A549 (cell line): Measurements from ENCODE around the gene ASGR1. TPM values are rescaled to one million over a fixed set of nuclear protein-coding genes. Genes with fewer than 3 reads are reported as not detected.

ENCODE experiments used
- ATAC-seq, 2 experiments: fragments of 200-7000 bp in 1 of 2; fragments of >200 bp in 1 of 2; cut with Nextera tagmentation in 1 of 2; cut with Tn5 transposase in 1 of 2; 3 replicates each; pipeline versions ENCODE4 v1.8.0 to v1.9.1; 2018 to 2020; ENCODE audit warnings: mild to moderate bottlenecking in 1 of 2, moderate library complexity in 1 of 2
- CTCF ChIA-PET: fragments of 300-600 bp; sonication (Branson Sonifier 250); formaldehyde crosslinking; extraction: SDS; loops from one replicate; lab custom pipeline; 2021; ENCODE audit warnings: antibody characterized with exemption, inconsistent platforms; lab: Yijun Ruan, JAX
- POLR2A ChIA-PET: fragments of 350-600 bp; formaldehyde crosslinking; extraction: SDS; loops from one replicate; lab custom pipeline; 2021; ENCODE audit warnings: antibody characterized with exemption, inconsistent platforms; lab: Yijun Ruan, JAX
- DNase-seq, 2 experiments: peaks; one replicate each; pipeline versions ENCODE4 v3.0.0 to v3.0.0-alpha.2; 2011 to 2016; ENCODE audit warnings: low read depth in 1 of 2, low spot score in 1 of 2
- FAIRE-seq: peaks from 2 replicates; lab custom pipeline; 2011; peaks lifted over from hg19 to GRCh38; lab: Jason Lieb, UNC
- H3K27ac ChIP-seq, 2 experiments: fragments of >200 bp; sonication (Bioruptor Twin); formaldehyde crosslinking; 3 replicates each; pipeline ENCODE4 v1.5.1; 2016 to 2017
- H3K4me1 ChIP-seq: fragments of >200 bp; sonication (Bioruptor Twin); formaldehyde crosslinking; 3 replicates; pipeline ENCODE4 v1.6.1; 2016
- H3K4me2 ChIP-seq: fragments of >200 bp; sonication (Bioruptor Twin); formaldehyde crosslinking; 3 replicates; pipeline ENCODE4 v1.6.1; 2016
- H3K4me3 ChIP-seq: fragments of >200 bp; sonication (Bioruptor Twin); formaldehyde crosslinking; 3 replicates; pipeline ENCODE4 v1.5.1; 2016
- H3K9me3 ChIP-seq: fragments of >200 bp; sonication (Bioruptor Twin); formaldehyde crosslinking; 3 replicates; pipeline ENCODE4 v1.6.1; 2016
- BHLHE40 ChIP-seq: IDR thresholded peaks from 2 replicates; pipeline ENCODE4 v1.6.1; 2012; ENCODE audit warnings: low read depth, low read length, inconsistent platforms
- CHD2 ChIP-seq: fragments of 150-350 bp; IDR thresholded peaks from 2 replicates; pipeline ENCODE4 v1.6.1; 2014; ENCODE audit warnings: low read length; ENCODE audit not compliant: partially characterized antibody
- CHD4 ChIP-seq: fragments of 200-600 bp; sonication (generic); IDR thresholded peaks from 2 replicates; pipeline ENCODE4 v1.6.1; 2016; ENCODE audit warnings: antibody characterized with exemption, mild to moderate bottlenecking, borderline replicate concordance
- KDM5A ChIP-seq: fragments of 200-600 bp; sonication (generic); IDR thresholded peaks from 2 replicates; pipeline ENCODE4 v1.6.1; 2016; ENCODE audit warnings: antibody characterized with exemption, mild to moderate bottlenecking
- MAFK ChIP-seq: fragments of 450-650 bp; IDR thresholded peaks from 2 replicates; pipeline ENCODE4 v1.6.1; 2014; ENCODE audit not compliant: partially characterized antibody
- NPAS2 ChIP-seq: fragments of 250-450 bp; sonication (Bioruptor Pico); IDR thresholded peaks from 2 replicates; pipeline ENCODE4 v1.8.0; 2022; ENCODE audit warnings: mild to moderate bottlenecking, moderate library complexity, borderline replicate concordance
- NR3C1 ChIP-seq: fragments of >200 bp; sonication (Bioruptor Twin); formaldehyde crosslinking; IDR thresholded peaks from 3 replicates; pipeline ENCODE4 v1.6.1; 2017
- POLR2A ChIP-seq: IDR thresholded peaks from 2 replicates; pipeline ENCODE4 v1.6.1; 2012; ENCODE audit warnings: mild to moderate bottlenecking, low read length
- RAD21 ChIP-seq, 2 experiments: fragments of >200 bp in 1 of 2; sonication (Bioruptor Twin) in 1 of 2; formaldehyde crosslinking in 1 of 2; IDR thresholded peaks in 1 of 2; conservative IDR thresholded peaks in 1 of 2; 2 replicates in 1 of 2; 3 replicates in 1 of 2; pipeline ENCODE4 v1.6.1; 2012 to 2018; ENCODE audit warnings: inconsistent platforms in 1 of 2
- RNF2 ChIP-seq: fragments of 200-600 bp; sonication (generic); IDR thresholded peaks from 2 replicates; pipeline ENCODE4 v1.6.1; 2016; ENCODE audit warnings: low read depth, mild to moderate bottlenecking, antibody characterized with exemption, moderate library complexity, borderline replicate concordance
- TFCP2L1 ChIP-seq: fragments of 250-450 bp; sonication (Bioruptor Pico); IDR thresholded peaks from 2 replicates; pipeline ENCODE4 v1.5.0; 2021; ENCODE audit warnings: mild to moderate bottlenecking
- ZC3H11A ChIP-seq: fragments of 450-650 bp; IDR thresholded peaks from 2 replicates; pipeline ENCODE4 v1.6.1; 2014; ENCODE audit warnings: antibody characterized with exemption, mild to moderate bottlenecking
- ZSCAN20 ChIP-seq: fragments of 250-450 bp; sonication (Bioruptor Pico); IDR thresholded peaks from 2 replicates; pipeline ENCODE4 v1.8.0; 2022; ENCODE audit warnings: mild to moderate bottlenecking, moderate library complexity
- WGBS: methylation state at CpG from one replicate; pipeline ENCODE4 v1.1.6; 2017; ENCODE audit errors: missing lambda C conversion rate; 5-methylcytosine and 5-hydroxymethylcytosine counted together
- polyA plus RNA-seq, 4 experiments: library from polyadenylated mRNA; depleted of rRNA in 3 of 4; stranded (reverse); fragments of >200 nt; fragmentation: RNase III in 1 of 4; extraction: RNeasy Plus Mini Kit Qiagen cat#74134 plus additional on column Dnase treatment in 1 of 4; gene quantifications; 2 replicates in 3 of 4; 3 replicates in 1 of 4; pipeline ENCODE4 v1.2.3, GENCODE V29; 2011 to 2017
- TF ChIP-seq, protein P1 (sequence below): fragments of >200 bp; sonication (Bioruptor Twin); formaldehyde crosslinking; IDR thresholded peaks from 3 replicates; pipeline ENCODE4 v1.5.1; 2016
- TF ChIP-seq, protein P2 (sequence below): fragments of 200-600 bp; sonication (generic); IDR thresholded peaks from 2 replicates; pipeline ENCODE4 v1.6.1; 2016; ENCODE audit warnings: antibody characterized with exemption, mild to moderate bottlenecking, moderate library complexity
- TF ChIP-seq, protein P3 (sequence below): fragments of 450-650 bp; IDR thresholded peaks from 2 replicates; pipeline ENCODE4 v1.6.1; 2014; ENCODE audit warnings: antibody characterized with exemption

The ASGR1 gene
- polyA plus RNA-seq, 2 of the 4 experiments (the other 2 are of a cell fraction), result 1.6 to 2.6 TPM

DNA sequence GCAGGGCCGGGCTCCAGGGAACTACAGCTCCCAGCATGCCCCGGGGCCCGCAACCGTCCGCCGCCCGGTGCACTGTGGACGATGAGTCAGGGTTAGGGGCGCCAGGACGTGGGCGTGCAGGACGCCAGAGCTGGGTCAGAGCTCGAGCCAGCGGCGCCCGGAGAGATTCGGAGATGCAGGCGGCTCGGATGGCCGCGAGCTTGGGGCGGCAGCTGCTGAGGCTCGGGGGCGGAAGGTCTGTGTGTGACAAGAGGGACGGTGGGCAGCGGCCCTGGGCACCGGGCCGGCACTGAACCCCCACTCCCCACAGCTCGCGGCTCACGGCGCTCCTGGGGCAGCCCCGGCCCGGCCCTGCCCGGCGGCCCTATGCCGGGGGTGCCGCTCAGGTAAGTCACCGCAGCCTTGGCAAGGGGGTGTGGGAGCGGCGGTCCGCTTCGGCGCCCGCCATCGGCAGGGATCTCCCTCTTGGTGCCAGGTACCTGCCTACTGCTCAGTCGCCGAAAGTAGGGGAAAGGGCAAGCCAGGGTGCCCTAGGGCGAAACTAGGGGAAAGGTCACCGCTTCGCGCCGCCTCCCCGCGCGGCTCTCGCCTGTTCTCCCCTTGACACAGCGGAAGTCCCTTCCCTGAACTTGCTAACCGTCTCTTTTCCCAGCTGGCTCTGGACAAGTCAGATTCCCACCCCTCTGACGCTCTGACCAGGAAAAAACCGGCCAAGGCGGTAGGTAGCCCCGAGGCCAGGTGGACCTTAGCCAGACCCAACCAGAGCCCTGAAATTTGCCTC is 40.8 kb upstream of the ASGR1 start, which contains the start of the genes ACADVL and DLG4 (continued):
- TF ChIP-seq MAFK (peak; percentile 59), CHD4 (no peak), POLR2A (peak; percentile 88), KDM5A (no peak), NPAS2 (no peak), ZSCAN20 (CRISPR knock-in tag) (no peak), BHLHE40 (no peak), CHD2 (no peak)
- TF ChIP-seq, protein P1, sequence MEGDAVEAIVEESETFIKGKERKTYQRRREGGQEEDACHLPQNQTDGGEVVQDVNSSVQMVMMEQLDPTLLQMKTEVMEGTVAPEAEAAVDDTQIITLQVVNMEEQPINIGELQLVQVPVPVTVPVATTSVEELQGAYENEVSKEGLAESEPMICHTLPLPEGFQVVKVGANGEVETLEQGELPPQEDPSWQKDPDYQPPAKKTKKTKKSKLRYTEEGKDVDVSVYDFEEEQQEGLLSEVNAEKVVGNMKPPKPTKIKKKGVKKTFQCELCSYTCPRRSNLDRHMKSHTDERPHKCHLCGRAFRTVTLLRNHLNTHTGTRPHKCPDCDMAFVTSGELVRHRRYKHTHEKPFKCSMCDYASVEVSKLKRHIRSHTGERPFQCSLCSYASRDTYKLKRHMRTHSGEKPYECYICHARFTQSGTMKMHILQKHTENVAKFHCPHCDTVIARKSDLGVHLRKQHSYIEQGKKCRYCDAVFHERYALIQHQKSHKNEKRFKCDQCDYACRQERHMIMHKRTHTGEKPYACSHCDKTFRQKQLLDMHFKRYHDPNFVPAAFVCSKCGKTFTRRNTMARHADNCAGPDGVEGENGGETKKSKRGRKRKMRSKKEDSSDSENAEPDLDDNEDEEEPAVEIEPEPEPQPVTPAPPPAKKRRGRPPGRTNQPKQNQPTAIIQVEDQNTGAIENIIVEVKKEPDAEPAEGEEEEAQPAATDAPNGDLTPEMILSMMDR, result no peak
- TF ChIP-seq, protein P2, sequence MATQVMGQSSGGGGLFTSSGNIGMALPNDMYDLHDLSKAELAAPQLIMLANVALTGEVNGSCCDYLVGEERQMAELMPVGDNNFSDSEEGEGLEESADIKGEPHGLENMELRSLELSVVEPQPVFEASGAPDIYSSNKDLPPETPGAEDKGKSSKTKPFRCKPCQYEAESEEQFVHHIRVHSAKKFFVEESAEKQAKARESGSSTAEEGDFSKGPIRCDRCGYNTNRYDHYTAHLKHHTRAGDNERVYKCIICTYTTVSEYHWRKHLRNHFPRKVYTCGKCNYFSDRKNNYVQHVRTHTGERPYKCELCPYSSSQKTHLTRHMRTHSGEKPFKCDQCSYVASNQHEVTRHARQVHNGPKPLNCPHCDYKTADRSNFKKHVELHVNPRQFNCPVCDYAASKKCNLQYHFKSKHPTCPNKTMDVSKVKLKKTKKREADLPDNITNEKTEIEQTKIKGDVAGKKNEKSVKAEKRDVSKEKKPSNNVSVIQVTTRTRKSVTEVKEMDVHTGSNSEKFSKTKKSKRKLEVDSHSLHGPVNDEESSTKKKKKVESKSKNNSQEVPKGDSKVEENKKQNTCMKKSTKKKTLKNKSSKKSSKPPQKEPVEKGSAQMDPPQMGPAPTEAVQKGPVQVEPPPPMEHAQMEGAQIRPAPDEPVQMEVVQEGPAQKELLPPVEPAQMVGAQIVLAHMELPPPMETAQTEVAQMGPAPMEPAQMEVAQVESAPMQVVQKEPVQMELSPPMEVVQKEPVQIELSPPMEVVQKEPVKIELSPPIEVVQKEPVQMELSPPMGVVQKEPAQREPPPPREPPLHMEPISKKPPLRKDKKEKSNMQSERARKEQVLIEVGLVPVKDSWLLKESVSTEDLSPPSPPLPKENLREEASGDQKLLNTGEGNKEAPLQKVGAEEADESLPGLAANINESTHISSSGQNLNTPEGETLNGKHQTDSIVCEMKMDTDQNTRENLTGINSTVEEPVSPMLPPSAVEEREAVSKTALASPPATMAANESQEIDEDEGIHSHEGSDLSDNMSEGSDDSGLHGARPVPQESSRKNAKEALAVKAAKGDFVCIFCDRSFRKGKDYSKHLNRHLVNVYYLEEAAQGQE, result 0 out of 2 replicates have a peak, but pooled peaks have one; percentile 12

DNA sequence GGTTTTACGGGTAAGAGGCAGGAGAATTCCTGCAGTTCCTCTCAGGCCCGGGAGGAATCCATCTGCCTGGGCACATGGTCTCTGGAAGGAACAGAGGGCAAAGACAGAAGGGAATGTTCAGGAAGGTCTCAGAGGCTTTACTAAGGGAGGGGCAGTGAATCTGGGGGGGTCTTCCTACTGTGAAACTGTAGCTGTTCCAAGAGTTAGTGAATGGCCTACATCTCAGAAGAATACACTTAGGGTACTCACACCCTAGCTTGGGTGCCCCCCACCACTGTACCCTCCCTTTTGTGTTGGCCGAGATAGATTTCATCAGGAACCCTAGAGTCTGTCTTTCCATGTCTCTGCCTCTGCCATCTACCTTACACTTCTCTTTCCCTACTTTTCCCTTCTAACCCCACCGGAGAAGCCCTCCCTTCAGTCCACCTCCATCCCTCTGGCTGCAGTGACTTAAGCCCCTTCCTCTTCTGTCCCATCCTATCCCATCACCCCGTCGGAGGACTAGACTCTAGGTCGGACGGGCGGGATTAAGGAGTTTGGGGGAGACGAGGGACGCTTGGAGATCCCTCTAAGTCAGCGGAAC is 40.1 kb upstream of the ASGR1 start:
- H3K4me2 ChIP-seq, result peak overlapping the region; percentile 86
- POLR2A ChIA-PET, result interaction anchor here (0.8 to 2.7 kb wide), 5 partner anchors 10 to 44 kb away, joined by 4 to 63 read pairs (median 4); partner anchors contain the start of genes DVL2, GABARAP and PHF23
- H3K27ac ChIP-seq, result peak overlapping the region; percentile 88 to 98
- 26% methylated on average over 12 of the region's 12 CpGs for WGBS
- FAIRE-seq (no peak), ATAC-seq (no peak; a peak in 2 of 6 replicates), DNase-seq (no peak)
- H3K4me1 ChIP-seq, result peaks cover 52% of the 10 kb centered on the region
- CTCF ChIA-PET, result interaction anchor here (1.0 to 10.0 kb wide), 11 partner anchors 10 to 341 kb away, joined by 3 to 169 read pairs (median 7); partner anchors contain the start of genes DVL2, GABARAP, PHF23 and SLC2A4
- H3K4me3 ChIP-seq, result peak overlapping the region; percentile 74
- no peaks in the 10 kb centered on the region for H3K9me3 ChIP-seq
- TF ChIP-seq TFCP2L1 (CRISPR knock-in tag) (0 out of 2 replicates have a peak, but pooled peaks have one; percentile 51), BHLHE40 (no peak)

DNA sequence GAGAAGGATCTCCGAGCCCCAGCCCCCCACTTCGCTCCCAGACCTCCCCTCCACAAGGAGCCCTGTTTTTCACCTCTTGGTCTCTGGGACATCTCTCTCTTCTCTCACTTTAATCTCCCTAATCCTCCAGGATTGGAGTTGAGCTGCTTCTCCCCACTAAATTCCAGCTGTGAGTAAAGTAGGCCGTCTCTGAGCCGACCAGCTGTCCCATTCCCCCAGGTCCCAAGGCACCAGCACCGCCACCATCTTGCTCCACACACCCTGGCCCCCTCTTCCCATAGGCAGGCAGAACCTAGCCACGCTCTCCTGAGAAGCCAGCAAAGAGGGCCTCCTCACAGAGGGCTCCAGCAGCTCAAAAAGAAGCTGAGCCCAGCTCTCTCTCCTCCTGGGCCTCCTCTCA is 39.6 kb upstream of the ASGR1 start:
- H3K4me2 ChIP-seq, result peak overlapping the region; percentile 86
- CTCF ChIA-PET, result interaction anchor here (1.0 to 10.0 kb wide), 9 partner anchors 16 to 173 kb away, joined by 3 to 169 read pairs (median 6); partner anchors contain the start of genes DVL2, GABARAP, PHF23 and SLC2A4
- WGBS, result 88% methylated on average over 6 of the region's 6 CpGs

More for the DNA sequence above, 39.6 kb upstream of the ASGR1 start:
- FAIRE-seq (no peak), ATAC-seq (no peak), DNase-seq (no peak)
- H3K4me1 ChIP-seq, result peaks cover 53% of the 10 kb centered on the region
- TF ChIP-seq RAD21 (conservative IDR thresholded peaks at IDR 0.05 in 1 of 2, IDR thresholded peaks at IDR 0.05 in 1 of 2) (no peak), ZC3H11A (no peak), RNF2 (no peak), NR3C1 (no peak)
- TF ChIP-seq, protein P2, result no peak
- TF ChIP-seq, protein P3, sequence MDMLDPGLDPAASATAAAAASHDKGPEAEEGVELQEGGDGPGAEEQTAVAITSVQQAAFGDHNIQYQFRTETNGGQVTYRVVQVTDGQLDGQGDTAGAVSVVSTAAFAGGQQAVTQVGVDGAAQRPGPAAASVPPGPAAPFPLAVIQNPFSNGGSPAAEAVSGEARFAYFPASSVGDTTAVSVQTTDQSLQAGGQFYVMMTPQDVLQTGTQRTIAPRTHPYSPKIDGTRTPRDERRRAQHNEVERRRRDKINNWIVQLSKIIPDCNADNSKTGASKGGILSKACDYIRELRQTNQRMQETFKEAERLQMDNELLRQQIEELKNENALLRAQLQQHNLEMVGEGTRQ, result no peak
- H3K27ac ChIP-seq, result peak overlapping the region; percentile 88 to 98; a peak in 5 of 6 replicates
- no peak overlapping the region for H3K4me3 ChIP-seq
- POLR2A ChIA-PET, result interaction anchor here (0.8 to 2.7 kb wide), 3 partner anchors 18 to 45 kb away, joined by 4 to 63 read pairs (median 4); partner anchors contain the start of genes DVL2, GABARAP and PHF23
- no peaks in the 10 kb centered on the region for H3K9me3 ChIP-seq
